GM19468 (cell line): ENCODE measurements around the gene PEA15.

Experiments
- ATAC-seq: cut with Tn5 transposase; IDR thresholded peaks from one replicate; pipeline ENCODE4 v1.9.1; 2021; ENCODE audit warnings: mild to moderate bottlenecking, moderate library complexity, moderate number of reproducible peaks; ENCODE audit not compliant: unreplicated experiment; ENCODE audit errors: extremely low read depth

Gene PEA15

GRCh38 chr1:160205242-160206035 lies at the start of gene PEA15:
Gene PEA15, plus strand, starts transcription at chr1:160205384. Its CDS starts 6,161 bp downstream, at chr1:160211545.
- no peak for ATAC-seq

- no peak for ATAC-seq
Observed at GRCh38 chr1:160156361-160156760, 48.8 kb upstream of the PEA15 start.

- no peak for ATAC-seq
Observed at GRCh38 chr1:160157174-160157573, 48.0 kb upstream of the PEA15 start.

GRCh38 chr1:160158031-160158430 lies 47.2 kb upstream of the PEA15 start:
- no peak for ATAC-seq

GRCh38 chr1:160158534-160158933 lies 46.6 kb upstream of the PEA15 start:
- ATAC-seq, result no peak

- ATAC-seq, result no peak
Observed at GRCh38 chr1:160159846-160160245, 45.3 kb upstream of the PEA15 start.

- no peak for ATAC-seq
Observed at GRCh38 chr1:160161965-160162705, 43.0 kb upstream of the PEA15 start.

GRCh38 chr1:160162931-160163330 lies 42.3 kb upstream of the PEA15 start:
- ATAC-seq, result no peak

GRCh38 chr1:160163615-160164014 lies 41.6 kb upstream of the PEA15 start:
- ATAC-seq, result no peak

- no peak for ATAC-seq
Observed at GRCh38 chr1:160164121-160164520, 41.1 kb upstream of the PEA15 start.

GRCh38 chr1:160166166-160166868 lies 38.9 kb upstream of the PEA15 start:
- no peak for ATAC-seq

GRCh38 chr1:160167056-160167455 lies 38.1 kb upstream of the PEA15 start:
- ATAC-seq, result no peak

GRCh38 chr1:160167580-160167979 lies 37.6 kb upstream of the PEA15 start:
- ATAC-seq, result no peak

- no peak for ATAC-seq
Observed at GRCh38 chr1:160168016-160168415, 37.2 kb upstream of the PEA15 start.

- ATAC-seq, result no peak
Observed at GRCh38 chr1:160168609-160169369, 36.4 kb upstream of the PEA15 start.

GRCh38 chr1:160169553-160170399 lies 35.4 kb upstream of the PEA15 start:
- peak; percentile 44 for ATAC-seq

GRCh38 chr1:160171354-160171753 lies 33.8 kb upstream of the PEA15 start:
- ATAC-seq, result no peak

- ATAC-seq, result no peak
Observed at GRCh38 chr1:160171980-160172379, 33.2 kb upstream of the PEA15 start.

GRCh38 chr1:160177231-160177630 lies 28.0 kb upstream of the PEA15 start:
- ATAC-seq, result no peak
